ENCODE measurements around the gene RYR3. TPM values are rescaled to one million over a fixed set of nuclear protein-coding genes. Genes with fewer than 3 reads are reported as not detected.

Gene RYR3
- total RNA-seq, 1 experiment from 2014 or later, result not detected

- Histone ChIP-seq H3K79me2 (ENCODE audit: low read length) (no peaks in the 10 kb centered on the region), H3K36me3 (ENCODE audit: insufficient read depth, low read length) (no peaks in the 10 kb centered on the region), H3K27ac (ENCODE audit: low read length) (no peak overlapping the region), H3K9me2 (replicated peaks; ENCODE audit: insufficient read depth, low read length) (no peaks in the 10 kb centered on the region), H3K4me2 (ENCODE audit: low read depth, low read length, poor library complexity, severe bottlenecking) (no peak overlapping the region), H2AFZ (ENCODE audit: low read length) (no peak overlapping the region), H3K4me1 (ENCODE audit: low read length) (no peaks in the 10 kb centered on the region), H4K20me1 (ENCODE audit: insufficient read depth, low read depth, low read length) (no peaks in the 10 kb centered on the region), H3K27me3 (ENCODE audit: low read length) (no peaks in the 10 kb centered on the region; the same call in 1 of the 2 replicates), H3K9ac (ENCODE audit: low read length) (no peak overlapping the region), H3K4me3 (ENCODE audit: low read length) (no peak overlapping the region), H3K9me3 (ENCODE audit: low read length) (no peaks in the 10 kb centered on the region)
- no peak for DNase-seq
Measured at GRCh38 chr15:33795070-33795469, 484.3 kb downstream of the RYR3 start.

GRCh38 chr15:33797651-33798050 is 486.9 kb downstream of the RYR3 start:
- H3K9me3 ChIP-seq (ENCODE audit: low read length), result no peaks in the 10 kb centered on the region
- H3K27me3 ChIP-seq (ENCODE audit: low read length), result peaks cover 3% of the 10 kb centered on the region; the same call in 1 of the 2 replicates
- no peaks in the 10 kb centered on the region for H3K79me2 ChIP-seq (ENCODE audit: low read length)
- no peaks in the 10 kb centered on the region for H3K36me3 ChIP-seq (ENCODE audit: insufficient read depth, low read length)
- H3K9ac ChIP-seq (ENCODE audit: low read length), result no peak overlapping the region
- H2AFZ ChIP-seq (ENCODE audit: low read length), result no peak overlapping the region
- H3K9me2 ChIP-seq (replicated peaks; ENCODE audit: insufficient read depth, low read length), result no peaks in the 10 kb centered on the region
- DNase-seq, result no peak
- no peak overlapping the region for H3K4me2 ChIP-seq (ENCODE audit: low read depth, low read length, poor library complexity, severe bottlenecking)
- H3K27ac ChIP-seq (ENCODE audit: low read length), result no peak overlapping the region
- H4K20me1 ChIP-seq (ENCODE audit: insufficient read depth, low read depth, low read length), result no peaks in the 10 kb centered on the region
- H3K4me1 ChIP-seq (ENCODE audit: low read length), result no peaks in the 10 kb centered on the region
- no peak overlapping the region for H3K4me3 ChIP-seq (ENCODE audit: low read length)

GRCh38 chr15:33801954-33802353 is 491.2 kb downstream of the RYR3 start:
- Histone ChIP-seq H3K9ac (ENCODE audit: low read length) (no peak overlapping the region), H3K36me3 (ENCODE audit: insufficient read depth, low read length) (no peaks in the 10 kb centered on the region), H4K20me1 (ENCODE audit: insufficient read depth, low read depth, low read length) (no peaks in the 10 kb centered on the region), H3K4me2 (ENCODE audit: low read depth, low read length, poor library complexity, severe bottlenecking) (no peak overlapping the region), H3K9me2 (replicated peaks; ENCODE audit: insufficient read depth, low read length) (no peaks in the 10 kb centered on the region), H3K79me2 (ENCODE audit: low read length) (no peaks in the 10 kb centered on the region), H3K4me3 (ENCODE audit: low read length) (no peak overlapping the region), H3K4me1 (ENCODE audit: low read length) (no peaks in the 10 kb centered on the region), H3K9me3 (ENCODE audit: low read length) (no peaks in the 10 kb centered on the region), H3K27ac (ENCODE audit: low read length) (no peak overlapping the region), H3K27me3 (ENCODE audit: low read length) (peaks cover 3% of the 10 kb centered on the region; the same call in 1 of the 2 replicates), H2AFZ (ENCODE audit: low read length) (no peak overlapping the region)
- no peak for DNase-seq

- Histone ChIP-seq H3K9me2 (replicated peaks; ENCODE audit: insufficient read depth, low read length) (no peaks in the 10 kb centered on the region), H2AFZ (ENCODE audit: low read length) (no peak overlapping the region), H3K4me3 (ENCODE audit: low read length) (no peak overlapping the region), H3K4me2 (ENCODE audit: low read depth, low read length, poor library complexity, severe bottlenecking) (no peak overlapping the region), H4K20me1 (ENCODE audit: insufficient read depth, low read depth, low read length) (no peaks in the 10 kb centered on the region), H3K9me3 (ENCODE audit: low read length) (no peaks in the 10 kb centered on the region), H3K36me3 (ENCODE audit: insufficient read depth, low read length) (no peaks in the 10 kb centered on the region), H3K27me3 (ENCODE audit: low read length) (0 out of 2 replicates have a peak, but pooled peaks cover 2% of the 10 kb centered on the region), H3K4me1 (ENCODE audit: low read length) (no peaks in the 10 kb centered on the region), H3K9ac (ENCODE audit: low read length) (no peak overlapping the region), H3K27ac (ENCODE audit: low read length) (no peak overlapping the region), H3K79me2 (ENCODE audit: low read length) (no peaks in the 10 kb centered on the region)
- DNase-seq, result no peak
Measured at GRCh38 chr15:33807665-33808064, 496.9 kb downstream of the RYR3 start.

- Histone ChIP-seq H3K9me3 (ENCODE audit: low read length) (no peaks in the 10 kb centered on the region), H3K4me2 (ENCODE audit: low read depth, low read length, poor library complexity, severe bottlenecking) (no peak overlapping the region), H4K20me1 (ENCODE audit: insufficient read depth, low read depth, low read length) (no peaks in the 10 kb centered on the region), H3K9ac (ENCODE audit: low read length) (no peak overlapping the region), H3K9me2 (replicated peaks; ENCODE audit: insufficient read depth, low read length) (no peaks in the 10 kb centered on the region), H3K27ac (ENCODE audit: low read length) (no peak overlapping the region), H3K79me2 (ENCODE audit: low read length) (no peaks in the 10 kb centered on the region), H3K4me3 (ENCODE audit: low read length) (no peak overlapping the region), H3K36me3 (ENCODE audit: insufficient read depth, low read length) (no peaks in the 10 kb centered on the region), H2AFZ (ENCODE audit: low read length) (no peak overlapping the region), H3K4me1 (ENCODE audit: low read length) (no peaks in the 10 kb centered on the region), H3K27me3 (ENCODE audit: low read length) (0 out of 2 replicates have a peak, but pooled peaks cover 2% of the 10 kb centered on the region)
- DNase-seq, result no peak
Measured at GRCh38 chr15:33808720-33809457, 498.1 kb downstream of the RYR3 start.

DNA sequence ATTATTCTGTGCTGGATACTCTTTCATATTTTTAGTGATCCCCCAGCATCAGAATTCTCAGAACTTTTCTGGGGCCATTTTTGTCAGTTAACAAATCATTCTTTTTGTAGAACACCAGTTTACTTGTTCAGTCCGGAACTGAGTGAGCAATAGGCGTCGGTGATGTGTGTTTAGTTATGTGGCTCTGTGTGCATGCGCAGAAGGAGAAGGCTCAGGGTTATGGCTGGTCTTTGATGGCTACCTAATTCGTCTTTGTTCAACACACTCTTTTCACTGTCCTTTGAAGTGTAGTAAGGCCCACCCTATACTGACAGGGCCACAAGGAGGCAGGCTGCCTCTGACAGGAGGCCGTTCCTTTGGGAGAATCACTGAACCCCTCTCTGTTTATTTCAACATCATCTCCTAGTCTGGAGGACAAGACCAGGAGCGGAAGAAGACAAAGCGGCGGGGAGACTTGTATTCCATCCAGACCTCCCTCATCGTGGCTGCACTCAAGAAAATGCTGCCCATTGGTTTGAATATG is 499.4 kb downstream of the RYR3 start:
- Histone ChIP-seq H4K20me1 (ENCODE audit: insufficient read depth, low read depth, low read length) (no peaks in the 10 kb centered on the region), H3K4me3 (ENCODE audit: low read length) (no peak overlapping the region), H3K9me2 (replicated peaks; ENCODE audit: insufficient read depth, low read length) (no peaks in the 10 kb centered on the region), H3K4me2 (ENCODE audit: low read depth, low read length, poor library complexity, severe bottlenecking) (no peak overlapping the region), H3K27me3 (ENCODE audit: low read length) (0 out of 2 replicates have a peak, but pooled peaks cover 2% of the 10 kb centered on the region), H3K9me3 (ENCODE audit: low read length) (no peaks in the 10 kb centered on the region), H3K36me3 (ENCODE audit: insufficient read depth, low read length) (no peaks in the 10 kb centered on the region), H2AFZ (ENCODE audit: low read length) (no peak overlapping the region), H3K27ac (ENCODE audit: low read length) (no peak overlapping the region), H3K9ac (ENCODE audit: low read length) (no peak overlapping the region), H3K4me1 (ENCODE audit: low read length) (no peaks in the 10 kb centered on the region), H3K79me2 (ENCODE audit: low read length) (no peaks in the 10 kb centered on the region)
- DNase-seq, result no peak

- H3K4me3 ChIP-seq (ENCODE audit: low read length), result no peak overlapping the region
- H3K9me2 ChIP-seq (replicated peaks; ENCODE audit: insufficient read depth, low read length), result no peaks in the 10 kb centered on the region
- H3K4me2 ChIP-seq (ENCODE audit: low read depth, low read length, poor library complexity, severe bottlenecking), result no peak overlapping the region
- H3K27ac ChIP-seq (ENCODE audit: low read length), result no peak overlapping the region
- no peaks in the 10 kb centered on the region for H3K4me1 ChIP-seq (ENCODE audit: low read length)
- 0 out of 2 replicates have a peak, but pooled peaks cover 2% of the 10 kb centered on the region for H3K27me3 ChIP-seq (ENCODE audit: low read length)
- H3K9me3 ChIP-seq (ENCODE audit: low read length), result no peaks in the 10 kb centered on the region
- no peak overlapping the region for H3K9ac ChIP-seq (ENCODE audit: low read length)
- no peak overlapping the region for H2AFZ ChIP-seq (ENCODE audit: low read length)
- no peaks in the 10 kb centered on the region for H3K36me3 ChIP-seq (ENCODE audit: insufficient read depth, low read length)
- DNase-seq, result no peak
- no peaks in the 10 kb centered on the region for H4K20me1 ChIP-seq (ENCODE audit: insufficient read depth, low read depth, low read length)
- no peaks in the 10 kb centered on the region for H3K79me2 ChIP-seq (ENCODE audit: low read length)
Measured at GRCh38 chr15:33810806-33811205, 500.0 kb downstream of the RYR3 start.

DNA sequence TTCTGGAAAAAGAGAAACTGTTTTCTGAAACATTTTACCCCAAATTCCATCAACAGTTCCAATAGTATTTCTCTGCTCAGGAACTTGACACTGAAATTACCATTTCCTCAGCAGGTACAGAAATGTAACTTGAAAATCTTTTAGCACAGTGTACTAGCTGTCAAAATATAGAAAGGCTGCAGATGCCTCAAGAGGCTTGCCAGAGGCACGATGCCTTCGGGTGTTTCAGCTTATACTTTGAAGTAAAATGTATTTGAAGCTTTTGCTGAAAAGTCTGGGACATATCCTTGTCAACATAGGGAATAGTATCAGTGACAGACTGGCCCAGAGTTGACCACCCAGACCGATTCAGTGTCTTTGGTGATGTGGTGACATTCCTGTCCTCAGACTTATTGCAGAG is 503.1 kb downstream of the RYR3 start:
- H3K79me2 ChIP-seq (ENCODE audit: low read length), result no peaks in the 10 kb centered on the region
- H3K4me3 ChIP-seq (ENCODE audit: low read length), result no peak overlapping the region
- H3K4me1 ChIP-seq (ENCODE audit: low read length), result no peaks in the 10 kb centered on the region
- H4K20me1 ChIP-seq (ENCODE audit: insufficient read depth, low read depth, low read length), result no peaks in the 10 kb centered on the region
- H3K9me3 ChIP-seq (ENCODE audit: low read length), result no peaks in the 10 kb centered on the region
- no peak overlapping the region for H2AFZ ChIP-seq (ENCODE audit: low read length)
- H3K9me2 ChIP-seq (replicated peaks; ENCODE audit: insufficient read depth, low read length), result no peaks in the 10 kb centered on the region
- H3K9ac ChIP-seq (ENCODE audit: low read length), result no peak overlapping the region
- H3K36me3 ChIP-seq (ENCODE audit: insufficient read depth, low read length), result no peaks in the 10 kb centered on the region
- no peak for DNase-seq
- no peaks in the 10 kb centered on the region for H3K27me3 ChIP-seq (ENCODE audit: low read length)
- H3K4me2 ChIP-seq (ENCODE audit: low read depth, low read length, poor library complexity, severe bottlenecking), result no peak overlapping the region
- no peak overlapping the region for H3K27ac ChIP-seq (ENCODE audit: low read length)

Data from Karpas-422 (cell line).